Measurements from ENCODE around the gene CSNK2A3. TPM values are rescaled to one million over a fixed set of nuclear protein-coding genes. Genes with fewer than 3 reads are reported as not detected.

Gene CSNK2A3
- total RNA-seq, 1 experiment from 2014 or later: 1.7 TPM

DNA sequence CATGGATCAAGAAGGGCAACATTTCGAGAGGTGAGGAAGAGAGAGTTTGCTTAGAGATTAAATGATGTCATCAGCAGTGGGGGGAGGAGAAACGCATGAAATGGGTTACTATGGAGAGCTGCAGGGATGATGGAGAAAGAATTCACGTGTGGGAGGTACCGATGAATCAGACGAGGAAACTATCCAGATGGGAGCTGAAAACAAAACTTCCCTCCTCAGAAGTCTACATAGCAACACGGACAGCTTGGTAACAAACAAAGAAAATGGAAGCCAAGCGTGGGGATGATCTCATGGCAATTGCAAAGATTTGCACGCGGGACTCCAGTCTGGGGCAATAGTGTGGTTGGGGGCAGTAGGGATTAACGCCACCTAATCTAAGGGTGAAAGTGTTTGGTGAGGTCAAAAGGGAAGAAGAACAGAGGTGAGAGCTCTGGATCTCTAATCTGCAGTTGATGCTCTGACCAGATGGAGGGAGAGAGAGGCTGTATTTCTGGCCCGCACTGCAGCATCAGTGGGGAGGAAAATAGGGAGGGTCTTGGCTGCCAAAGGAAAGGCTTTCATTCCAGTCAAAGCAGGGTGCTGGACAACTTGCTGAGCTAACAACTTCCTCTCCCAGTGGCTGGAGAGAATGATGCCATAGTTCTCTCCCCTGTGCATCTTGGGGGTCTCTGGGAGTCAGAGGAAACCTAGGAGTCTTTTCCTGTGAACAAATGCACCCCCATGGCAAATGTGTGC, 43.4 kb upstream of the CSNK2A3 start:
- no peaks in the 10 kb centered on the region for H3K36me3 Mint-ChIP-seq (ENCODE audit: insufficient read depth in 1 of 3, low read depth in 3 of 3)
- H4K8ac ChIP-seq (replicated peaks; ENCODE audit: insufficient read length, low read depth, low read length): no peak overlapping the region
- no peak overlapping the region for H2BK20ac ChIP-seq (ENCODE audit: low read depth, low read length, poor library complexity, severe bottlenecking)
- no peak overlapping the region for H3K23ac ChIP-seq (ENCODE audit: insufficient read length, low read depth, low read length)
- no peak overlapping the region for H2AFZ ChIP-seq (ENCODE audit: low read length)
- no peak overlapping the region for H2BK15ac ChIP-seq (ENCODE audit: low read depth, low read length)
- no peak overlapping the region for H3K4ac ChIP-seq (ENCODE audit: low read depth, low read length)
- H2BK5ac ChIP-seq (ENCODE audit: insufficient read length, low read length): no peak overlapping the region
- H2AK5ac ChIP-seq (ENCODE audit: insufficient read length, low read length): no peak overlapping the region
- no peaks in the 10 kb centered on the region for H3K79me2 ChIP-seq (ENCODE audit: insufficient read depth, low read length)
- H3K9me3 Mint-ChIP-seq: no peaks in the 10 kb centered on the region
- H3K18ac ChIP-seq (ENCODE audit: insufficient read length, low read depth, low read length): no peak overlapping the region
- H2BK120ac ChIP-seq (ENCODE audit: low read depth, low read length, poor library complexity, severe bottlenecking): no peak overlapping the region
- H3K27ac Mint-ChIP-seq: peak overlapping the region in 2 of 3 experiments; percentile 11 to 73; a peak in 3 of 7 replicates
- no peak overlapping the region for H4K91ac ChIP-seq (ENCODE audit: insufficient read length, low read depth, low read length)
- no peak overlapping the region for H2BK12ac ChIP-seq (ENCODE audit: insufficient read length, low read depth, low read length)
- no peak overlapping the region for H3K14ac ChIP-seq (ENCODE audit: insufficient read depth, low read length)
- H3T11ph ChIP-seq (ENCODE audit: low read length): no peak overlapping the region
- no peak overlapping the region for H3K4me3 Mint-ChIP-seq
- peaks cover 8% of the 10 kb centered on the region for H3K27me3 Mint-ChIP-seq (ENCODE audit: low read depth)
- no peak overlapping the region for H4K5ac ChIP-seq (ENCODE audit: insufficient read length, low read depth, low read length)
- H3K9ac ChIP-seq (ENCODE audit: extremely low read depth, insufficient read length, low read length): no peak overlapping the region
- no peaks in the 10 kb centered on the region for H3K79me1 ChIP-seq (ENCODE audit: insufficient read depth, low read depth, low read length, poor library complexity, severe bottlenecking)
- H3K9me3 ChIP-seq (ENCODE audit: control insufficient read depth, low read depth, low read length): no peaks in the 10 kb centered on the region
- H4K20me1 ChIP-seq (ENCODE audit: control insufficient read depth, insufficient read depth, insufficient read length): no peaks in the 10 kb centered on the region
- no peak overlapping the region for H3K56ac ChIP-seq (ENCODE audit: insufficient read length, low read depth, low read length)
- WGBS (ENCODE audit: extremely low coverage, insufficient read length, low lambda C conversion rate): no CpG with 5 or more reads among the region's 11 CpGs
- no peaks in the 10 kb centered on the region for H3K27me3 ChIP-seq (ENCODE audit: insufficient read depth, low read length)
- DNase-seq: no peak
- H3K4me1 ChIP-seq (ENCODE audit: insufficient read depth, low read length): no peaks in the 10 kb centered on the region
- no peak overlapping the region for H3K4me2 ChIP-seq (ENCODE audit: insufficient read depth, insufficient read length, low read length)
- no peaks in the 10 kb centered on the region for H3K23me2 ChIP-seq (ENCODE audit: insufficient read length, low read depth, low read length, poor library complexity, severe bottlenecking)
- peaks cover 6% of the 10 kb centered on the region in 2 experiments for H3K4me1 Mint-ChIP-seq
- TF ChIP-seq, protein P1, sequence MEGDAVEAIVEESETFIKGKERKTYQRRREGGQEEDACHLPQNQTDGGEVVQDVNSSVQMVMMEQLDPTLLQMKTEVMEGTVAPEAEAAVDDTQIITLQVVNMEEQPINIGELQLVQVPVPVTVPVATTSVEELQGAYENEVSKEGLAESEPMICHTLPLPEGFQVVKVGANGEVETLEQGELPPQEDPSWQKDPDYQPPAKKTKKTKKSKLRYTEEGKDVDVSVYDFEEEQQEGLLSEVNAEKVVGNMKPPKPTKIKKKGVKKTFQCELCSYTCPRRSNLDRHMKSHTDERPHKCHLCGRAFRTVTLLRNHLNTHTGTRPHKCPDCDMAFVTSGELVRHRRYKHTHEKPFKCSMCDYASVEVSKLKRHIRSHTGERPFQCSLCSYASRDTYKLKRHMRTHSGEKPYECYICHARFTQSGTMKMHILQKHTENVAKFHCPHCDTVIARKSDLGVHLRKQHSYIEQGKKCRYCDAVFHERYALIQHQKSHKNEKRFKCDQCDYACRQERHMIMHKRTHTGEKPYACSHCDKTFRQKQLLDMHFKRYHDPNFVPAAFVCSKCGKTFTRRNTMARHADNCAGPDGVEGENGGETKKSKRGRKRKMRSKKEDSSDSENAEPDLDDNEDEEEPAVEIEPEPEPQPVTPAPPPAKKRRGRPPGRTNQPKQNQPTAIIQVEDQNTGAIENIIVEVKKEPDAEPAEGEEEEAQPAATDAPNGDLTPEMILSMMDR (conservative IDR thresholded peaks at IDR 0.05): no peak
- no peak overlapping the region for H3K27ac ChIP-seq (ENCODE audit: insufficient read length, low read depth, low read length)

Data from H9 (cell line).